Measurements from ENCODE around the gene PPP1R15A.

DNA sequence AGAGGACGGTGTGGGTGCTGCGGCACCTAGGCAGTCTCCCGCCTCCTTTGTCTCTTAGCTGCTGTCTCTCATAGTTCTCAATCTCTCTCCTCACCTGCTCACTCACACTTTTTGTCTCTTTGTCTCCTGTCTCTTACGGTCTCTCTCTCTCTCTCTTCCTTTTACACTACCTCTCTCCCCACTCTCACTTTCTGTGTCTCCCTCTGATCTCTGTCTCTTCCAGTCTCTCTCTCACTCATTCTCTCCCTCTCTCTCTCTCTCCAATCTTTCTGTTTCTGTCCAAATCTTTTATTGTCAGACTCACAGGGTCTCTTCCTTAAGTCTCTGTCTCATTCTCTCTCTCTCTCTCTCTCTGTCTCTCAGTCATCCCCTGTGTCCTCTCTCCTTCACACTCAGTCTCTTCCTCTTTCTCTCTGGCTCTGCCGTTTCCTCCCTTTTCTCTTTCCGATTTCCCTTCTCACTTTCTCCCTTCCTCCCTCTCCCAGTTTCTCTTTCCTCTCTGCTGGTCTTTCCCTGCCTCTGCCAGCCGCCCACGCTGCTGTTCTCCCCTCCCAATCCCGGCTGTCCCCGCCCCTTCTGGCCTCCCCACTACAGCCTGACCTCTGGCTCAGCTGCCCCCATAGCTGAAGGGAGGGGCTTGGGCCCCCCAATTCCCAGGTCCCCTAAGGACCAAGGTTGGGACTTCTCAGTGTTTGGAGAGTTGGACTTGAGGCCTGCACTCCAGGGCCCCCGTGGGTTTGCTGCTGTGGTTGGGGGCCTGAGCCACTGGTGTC lies 3.9 kb upstream of the PPP1R15A start, which contains the start of gene PLEKHA4:
- TF ChIP-seq POLR2A (IDR thresholded peaks at IDR 0.05) (no peak), CTCF (IDR thresholded peaks at IDR 0.05 in 4 of 5, conservative IDR thresholded peaks at IDR 0.05 in 1 of 5) (no peak)

Data from gastrocnemius medialis (tissue), 4 donors.